H1 (cell line): ENCODE data around the gene CACNB2. TPM values are rescaled to one million over a fixed set of nuclear protein-coding genes. Genes with fewer than 3 reads are reported as not detected.

ENCODE experiments used
- CTCF ChIA-PET: fragments of 300-600 bp; sonication (Branson Sonifier 250); formaldehyde crosslinking; loops from one replicate; lab custom pipeline; 2021; ENCODE audit not compliant: partially characterized antibody; lab: Charles Lee
- POLR2A ChIA-PET: fragments of 300-600 bp; sonication (Branson Sonifier 250); formaldehyde crosslinking; loops from one replicate; lab custom pipeline; 2021; ENCODE audit warnings: inconsistent platforms; ENCODE audit not compliant: partially characterized antibody; lab: Charles Lee
- DNase-seq, 2 experiments: peaks; one replicate each; pipeline versions ENCODE4 v3.0.0 to v3.0.0-alpha.2; 2010 to 2022; ENCODE audit warnings: low spot score in 2 of 2, low read depth in 1 of 2, mixed read lengths in 1 of 2
- FAIRE-seq: peaks from 2 replicates; lab custom pipeline; 2011; peaks lifted over from hg19 to GRCh38; lab: Jason Lieb, UNC
- H2AFZ ChIP-seq: 2 replicates; pipeline ENCODE4 v1.8.1; 2012; ENCODE audit warnings: low read length, inconsistent platforms
- H2AK5ac ChIP-seq: 2 replicates; pipeline ENCODE4 v1.6.1; 2013; ENCODE audit warnings: low read depth, low read length
- H2BK120ac ChIP-seq: replicated peaks from 2 replicates; pipeline ENCODE3; 2013; ENCODE audit warnings: low read depth, low read length, inconsistent platforms
- H2BK12ac ChIP-seq: 2 replicates; pipeline ENCODE4 v1.6.1; 2013; ENCODE audit warnings: low read depth, low read length
- H2BK15ac ChIP-seq: 2 replicates; pipeline ENCODE4 v1.6.1; 2013; ENCODE audit warnings: low read length
- H2BK20ac ChIP-seq: 2 replicates; pipeline ENCODE4 v1.6.1; 2013; ENCODE audit warnings: low read length
- H2BK5ac ChIP-seq: 2 replicates; pipeline ENCODE4 v1.6.1; 2013; ENCODE audit warnings: low read depth, low read length
- H3K14ac ChIP-seq: 2 replicates; pipeline ENCODE4 v1.6.1; 2013; ENCODE audit warnings: inconsistent platforms; ENCODE audit not compliant: insufficient read length
- H3K18ac ChIP-seq: 2 replicates; pipeline ENCODE4 v1.6.1; 2013; ENCODE audit warnings: low read length; ENCODE audit errors: extremely low read depth
- H3K23ac ChIP-seq: 2 replicates; pipeline ENCODE4 v1.6.1; 2013; ENCODE audit warnings: inconsistent platforms; ENCODE audit not compliant: insufficient read length
- H3K23me2 ChIP-seq: 2 replicates; pipeline ENCODE4 v1.6.1; 2013; ENCODE audit warnings: low read depth, low read length
- H3K27ac ChIP-seq: 2 replicates; pipeline ENCODE4 v1.6.1; 2011; ENCODE audit warnings: low read depth, low read length, inconsistent platforms
- H3K27me3 ChIP-seq, 4 experiments: replicated peaks in 1 of 4; 1 replicate in 1 of 4; 2 replicates in 3 of 4; pipeline versions ENCODE4 v1.6.1 to v1.8.1; 2011 to 2013; ENCODE audit warnings: low read length in 3 of 4, mild to moderate bottlenecking in 3 of 4, inconsistent platforms in 2 of 4, mixed read lengths in 2 of 4, moderate library complexity in 1 of 4; ENCODE audit not compliant: control insufficient read depth in 3 of 4, insufficient read depth in 3 of 4; ENCODE audit errors: extremely low read depth in 1 of 4
- H3K36me3 ChIP-seq, 4 experiments: 2 replicates each; pipeline versions ENCODE4 v1.6.1 to v1.8.1; 2011 to 2013; ENCODE audit warnings: mild to moderate bottlenecking in 4 of 4, low read length in 3 of 4, moderate library complexity in 2 of 4, control low read depth in 1 of 4, inconsistent platforms in 1 of 4; ENCODE audit not compliant: insufficient read depth in 4 of 4, control insufficient read depth in 2 of 4
- H3K4ac ChIP-seq: replicated peaks from 2 replicates; pipeline ENCODE3; 2013; ENCODE audit warnings: low read length, low read depth, mixed read lengths, inconsistent platforms; ENCODE audit not compliant: insufficient read length
- H3K4me1 ChIP-seq, 4 experiments: replicated peaks in 1 of 4; 1 replicate in 1 of 4; 2 replicates in 3 of 4; pipeline versions ENCODE4 v1.6.1 to v1.8.1; 2011 to 2013; ENCODE audit warnings: low read length in 3 of 4, inconsistent platforms in 2 of 4, mixed read lengths in 1 of 4; ENCODE audit not compliant: insufficient read depth in 4 of 4, control insufficient read depth in 3 of 4
- H3K4me2 ChIP-seq, 2 experiments: 2 replicates each; pipeline versions ENCODE4 v1.6.1 to v1.8.1; 2011 to 2013; ENCODE audit warnings: low read depth in 2 of 2, low read length in 2 of 2, control low read depth in 1 of 2, inconsistent platforms in 1 of 2, mild to moderate bottlenecking in 1 of 2; ENCODE audit not compliant: insufficient read depth in 1 of 2
- H3K4me3 ChIP-seq, 4 experiments: fragments of 200-600, 300-600 bp in 1 of 4; sonication (generic), shearing (Covaris generic), sonication (Bioruptor Twin) in 1 of 4; 2 replicates each; pipeline versions ENCODE4 v1.5.1 to v1.8.1; 2011 to 2016; ENCODE audit warnings: low read length in 4 of 4, low read depth in 3 of 4, control low read depth in 2 of 4, inconsistent platforms in 2 of 4, mild to moderate bottlenecking in 2 of 4, mixed read lengths in 1 of 4, moderate library complexity in 1 of 4; ENCODE audit not compliant: insufficient read depth in 2 of 4; ENCODE audit errors: extremely low read depth in 1 of 4
- H3K56ac ChIP-seq: replicated peaks from 2 replicates; pipeline ENCODE3; 2013; ENCODE audit warnings: low read depth, mild to moderate bottlenecking, mixed read lengths, low read length, inconsistent platforms; ENCODE audit not compliant: insufficient read length
- H3K79me1 ChIP-seq: 2 replicates; pipeline ENCODE4 v1.6.1; 2013; ENCODE audit warnings: low read depth, low read length, control low read depth
- H3K79me2 ChIP-seq, 2 experiments: 2 replicates each; pipeline versions ENCODE4 v1.6.1 to v1.8.1; 2012 to 2013; ENCODE audit warnings: low read length in 2 of 2, mild to moderate bottlenecking in 2 of 2, inconsistent platforms in 1 of 2; ENCODE audit not compliant: insufficient read depth in 2 of 2, control insufficient read depth in 1 of 2
- H3K9ac ChIP-seq, 4 experiments: replicated peaks in 1 of 4; 1 replicate in 1 of 4; 2 replicates in 3 of 4; pipeline versions ENCODE4 v1.6.1 to v1.8.1; 2011 to 2013; ENCODE audit warnings: low read depth in 3 of 4, low read length in 3 of 4, control low read depth in 2 of 4, mild to moderate bottlenecking in 2 of 4, moderate library complexity in 2 of 4, inconsistent platforms in 1 of 4; ENCODE audit errors: extremely low read depth in 1 of 4
- H3K9me3 ChIP-seq, 2 experiments: 2 replicates each; pipeline versions ENCODE4 v1.6.1 to v1.8.1; 2012 to 2013; ENCODE audit warnings: mild to moderate bottlenecking in 2 of 2, moderate library complexity in 2 of 2, control low read depth in 1 of 2, inconsistent platforms in 1 of 2, low read depth in 1 of 2, low read length in 1 of 2, mixed read lengths in 1 of 2; ENCODE audit not compliant: insufficient read depth in 2 of 2
- H4K20me1 ChIP-seq, 2 experiments: replicated peaks in 1 of 2; 2 replicates each; pipeline versions ENCODE3 to v1.8.1; 2011 to 2013; ENCODE audit warnings: inconsistent platforms in 2 of 2, low read length in 2 of 2, mild to moderate bottlenecking in 1 of 2; ENCODE audit not compliant: insufficient read depth in 2 of 2, control insufficient read depth in 1 of 2
- H4K5ac ChIP-seq: 2 replicates; pipeline ENCODE4 v1.6.1; 2013; ENCODE audit warnings: low read length, low read depth, mixed read lengths, inconsistent platforms; ENCODE audit not compliant: insufficient read length
- H4K8ac ChIP-seq: 2 replicates; pipeline ENCODE4 v1.8.0; 2013; ENCODE audit warnings: mild to moderate bottlenecking, moderate library complexity, low read length, inconsistent platforms; ENCODE audit not compliant: insufficient read depth; ENCODE audit errors: extremely low read depth
- H4K91ac ChIP-seq: replicated peaks from 2 replicates; pipeline ENCODE3; 2013; ENCODE audit warnings: low read length, mixed read lengths, inconsistent platforms; ENCODE audit not compliant: insufficient read length
- ASH2L ChIP-seq: fragments of 200-600, 300-600 bp; sonication (generic); IDR thresholded peaks from one replicate; pipeline ENCODE4 v1.7.1; 2017; ENCODE audit warnings: low read length
- CBX5 ChIP-seq: fragments of 300-800, 300-1000 bp; sonication (generic); IDR thresholded peaks from 2 replicates; pipeline ENCODE4 v1.7.1; 2016; ENCODE audit warnings: antibody characterized with exemption, low read length, low read depth
- CBX8 ChIP-seq: fragments of 300-800, 300-1000 bp; sonication (generic); IDR thresholded peaks from 2 replicates; pipeline ENCODE4 v1.7.1; 2016; ENCODE audit warnings: low read depth, low read length, borderline replicate concordance
- CEBPB ChIP-seq: IDR thresholded peaks from 2 replicates; pipeline ENCODE4 v1.6.1; 2012; ENCODE audit warnings: low read depth, low read length
- EGR1 ChIP-seq: IDR thresholded peaks from 2 replicates; pipeline ENCODE4 v1.6.1; 2011; ENCODE audit warnings: low read depth, low read length, borderline replicate concordance
- KDM5A ChIP-seq: fragments of 200-600 bp; IDR thresholded peaks from 2 replicates; pipeline ENCODE4 v1.7.1; 2012; ENCODE audit warnings: mild to moderate bottlenecking, low read length, inconsistent platforms, mixed read lengths
- MAFK ChIP-seq: IDR thresholded peaks from 2 replicates; pipeline ENCODE4 v1.6.1; 2012; ENCODE audit warnings: low read depth, mild to moderate bottlenecking, improper control_type of control experiment, low read length
- NRF1 ChIP-seq: IDR thresholded peaks from 2 replicates; pipeline ENCODE4 v1.6.1; 2011; ENCODE audit warnings: mild to moderate bottlenecking, low read depth, low read length, improper control_type of control experiment
- TAF1 ChIP-seq: IDR thresholded peaks from 2 replicates; pipeline ENCODE4 v1.6.1; 2011; ENCODE audit warnings: mild to moderate bottlenecking, low read depth, low read length
- YY1 ChIP-seq: IDR thresholded peaks from 2 replicates; pipeline ENCODE4 v1.6.1; 2011; ENCODE audit warnings: low read depth, mild to moderate bottlenecking, low read length
- WGBS, 2 experiments: shearing (Covaris generic) in 1 of 2; methylation state at CpG; one replicate each; pipeline versions ENCODE4 v1.1.6 to v1.1.7; 2013 to 2015; ENCODE audit warnings: low lambda C conversion rate in 2 of 2, mixed read lengths in 2 of 2, inconsistent platforms in 1 of 2, low coverage in 1 of 2, missing lambda C conversion rate in 1 of 2; ENCODE audit not compliant: insufficient replicate concordance in 2 of 2, insufficient coverage in 1 of 2, insufficient read length in 1 of 2; ENCODE audit errors: extremely low coverage in 1 of 2, missing lambda C conversion rate in 1 of 2; 5-methylcytosine and 5-hydroxymethylcytosine counted together
- polyA plus RNA-seq, 7 experiments: library from polyadenylated mRNA; depleted of rRNA in 3 of 7; stranded (reverse) in 5 of 7; unstranded in 2 of 7; fragments of >200 nt in 5 of 7; fragments of 200-250 nt in 2 of 7; gene quantifications; 1 replicate in 5 of 7; 2 replicates in 1 of 7; 4 replicates in 1 of 7; pipeline versions ENCODE4 v1.2.1 to v1.2.3, GENCODE V29; 2011 to 2013; ENCODE audit warnings: missing spikeins in 2 of 7, mixed read lengths in 2 of 7
- total RNA-seq: library from RNA; stranded (reverse); fragmentation: NEBNext Ultra II Directional; extraction: Animal tissue kit (Norgen Biotek cat#: 25700); gene quantifications from 2 replicates; pipeline ENCODE4 v1.2.1, GENCODE V29; 2021
- TF ChIP-seq, protein P1 (sequence below): IDR thresholded peaks from 2 replicates; pipeline ENCODE4 v1.6.1; 2012; ENCODE audit warnings: inconsistent platforms

The CACNB2 gene
- total and polyA plus RNA-seq, 2 of the 8 experiments (the other 6 are each of a cell fraction or from before 2014, with no cell fraction given) = 2.4 to 3.2 TPM

DNA sequence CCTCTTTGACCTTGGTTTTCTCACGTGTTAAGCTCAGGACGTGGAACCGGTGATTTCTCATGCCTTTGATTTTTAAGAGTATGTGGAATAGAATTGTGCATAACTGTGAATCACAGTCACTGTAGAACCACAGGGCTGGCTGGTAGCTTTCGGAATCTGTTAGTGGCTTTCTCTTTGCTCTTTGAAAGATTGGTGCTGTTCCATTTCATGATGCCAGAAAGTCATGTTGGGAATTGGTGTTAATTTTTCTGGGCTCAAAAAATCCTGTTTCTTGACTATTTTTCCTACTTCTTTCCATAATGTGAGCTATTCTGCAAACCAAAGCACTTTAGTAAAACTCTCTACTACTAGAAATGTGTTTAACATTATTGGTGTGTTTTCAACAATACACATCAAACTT lies 73.0 kb downstream of the CACNB2 start:
- Histone ChIP-seq H2BK5ac (no peak overlapping the region), H2BK15ac (no peak overlapping the region), H3K9me3 (no peaks in the 10 kb centered on the region), H3K4me1 (no peaks in the 10 kb centered on the region), H3K4ac (no peak overlapping the region), H2AFZ (no peak overlapping the region), H3K4me2 (no peak overlapping the region), H4K91ac (no peak overlapping the region), H3K9ac (no peak overlapping the region), H3K23ac (no peak overlapping the region), H2AK5ac (no peak overlapping the region), H4K20me1 (no peaks in the 10 kb centered on the region), H3K18ac (no peak overlapping the region), H3K79me2 (no peaks in the 10 kb centered on the region), H3K56ac (no peak overlapping the region), H2BK120ac (no peak overlapping the region), H3K36me3 (no peaks in the 10 kb centered on the region), H4K5ac (no peak overlapping the region), H3K27me3 (no peaks in the 10 kb centered on the region), H3K79me1 (no peaks in the 10 kb centered on the region), H2BK20ac (no peak overlapping the region), H2BK12ac (no peak overlapping the region), H4K8ac (no peak overlapping the region), H3K14ac (no peak overlapping the region), H3K27ac (no peak overlapping the region), H3K23me2 (no peaks in the 10 kb centered on the region), H3K4me3 (no peak overlapping the region)
- POLR2A ChIA-PET = no interaction called here
- FAIRE-seq (no peak), DNase-seq (no peak)
- CTCF ChIA-PET = interaction anchor here (0.6 to 1.4 kb wide), 12 partner anchors 9 to 369 kb away, joined by 3 to 7 read pairs (median 3); no protein-coding TSS in a partner anchor
- TF ChIP-seq KDM5A = no peak
- TF ChIP-seq ASH2L = no peak
- no peak for TF ChIP-seq YY1
- no peak for TF ChIP-seq CBX8
- TF ChIP-seq CBX5 = no peak
- TF ChIP-seq, protein P1, sequence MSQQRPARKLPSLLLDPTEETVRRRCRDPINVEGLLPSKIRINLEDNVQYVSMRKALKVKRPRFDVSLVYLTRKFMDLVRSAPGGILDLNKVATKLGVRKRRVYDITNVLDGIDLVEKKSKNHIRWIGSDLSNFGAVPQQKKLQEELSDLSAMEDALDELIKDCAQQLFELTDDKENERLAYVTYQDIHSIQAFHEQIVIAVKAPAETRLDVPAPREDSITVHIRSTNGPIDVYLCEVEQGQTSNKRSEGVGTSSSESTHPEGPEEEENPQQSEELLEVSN = no peak
- TF ChIP-seq NRF1 = no peak
- no peak for TF ChIP-seq EGR1
- no peak for TF ChIP-seq TAF1
- no peak for TF ChIP-seq MAFK
- no peak for TF ChIP-seq CEBPB
- WGBS, 2 experiments = 90% methylated on average over 4 of the region's 4 CpGs; no CpG with 5 or more reads in 1 of the 2 experiments
